H1 (cell line): ENCODE data around the gene CAPZB. TPM values are rescaled to one million over a fixed set of nuclear protein-coding genes. Genes with fewer than 3 reads are reported as not detected.

Source experiments
- CTCF ChIA-PET: fragments of 300-600 bp; sonication (Branson Sonifier 250); formaldehyde crosslinking; loops from one replicate; lab custom pipeline; 2021; ENCODE audit not compliant: partially characterized antibody; lab: Charles Lee
- POLR2A ChIA-PET: fragments of 300-600 bp; sonication (Branson Sonifier 250); formaldehyde crosslinking; loops from one replicate; lab custom pipeline; 2021; ENCODE audit warnings: inconsistent platforms; ENCODE audit not compliant: partially characterized antibody; lab: Charles Lee
- DNase-seq, 2 experiments: peaks; one replicate each; pipeline versions ENCODE4 v3.0.0 to v3.0.0-alpha.2; 2010 to 2022; ENCODE audit warnings: low spot score in 2 of 2, low read depth in 1 of 2, mixed read lengths in 1 of 2
- FAIRE-seq: peaks from 2 replicates; lab custom pipeline; 2011; peaks lifted over from hg19 to GRCh38; lab: Jason Lieb, UNC
- H2AFZ ChIP-seq: 2 replicates; pipeline ENCODE4 v1.8.1; 2012; ENCODE audit warnings: low read length, inconsistent platforms
- H2AK5ac ChIP-seq: 2 replicates; pipeline ENCODE4 v1.6.1; 2013; ENCODE audit warnings: low read depth, low read length
- H2BK120ac ChIP-seq: replicated peaks from 2 replicates; pipeline ENCODE3; 2013; ENCODE audit warnings: low read depth, low read length, inconsistent platforms
- H2BK12ac ChIP-seq: 2 replicates; pipeline ENCODE4 v1.6.1; 2013; ENCODE audit warnings: low read depth, low read length
- H2BK15ac ChIP-seq: 2 replicates; pipeline ENCODE4 v1.6.1; 2013; ENCODE audit warnings: low read length
- H2BK20ac ChIP-seq: 2 replicates; pipeline ENCODE4 v1.6.1; 2013; ENCODE audit warnings: low read length
- H2BK5ac ChIP-seq: 2 replicates; pipeline ENCODE4 v1.6.1; 2013; ENCODE audit warnings: low read depth, low read length
- H3K14ac ChIP-seq: 2 replicates; pipeline ENCODE4 v1.6.1; 2013; ENCODE audit warnings: inconsistent platforms; ENCODE audit not compliant: insufficient read length
- H3K18ac ChIP-seq: 2 replicates; pipeline ENCODE4 v1.6.1; 2013; ENCODE audit warnings: low read length; ENCODE audit errors: extremely low read depth
- H3K23ac ChIP-seq: 2 replicates; pipeline ENCODE4 v1.6.1; 2013; ENCODE audit warnings: inconsistent platforms; ENCODE audit not compliant: insufficient read length
- H3K23me2 ChIP-seq: 2 replicates; pipeline ENCODE4 v1.6.1; 2013; ENCODE audit warnings: low read depth, low read length
- H3K27ac ChIP-seq: 2 replicates; pipeline ENCODE4 v1.6.1; 2011; ENCODE audit warnings: low read depth, low read length, inconsistent platforms
- H3K27me3 ChIP-seq, 4 experiments: replicated peaks in 1 of 4; 1 replicate in 1 of 4; 2 replicates in 3 of 4; pipeline versions ENCODE4 v1.6.1 to v1.8.1; 2011 to 2013; ENCODE audit warnings: low read length in 3 of 4, mild to moderate bottlenecking in 3 of 4, inconsistent platforms in 2 of 4, mixed read lengths in 2 of 4, moderate library complexity in 1 of 4; ENCODE audit not compliant: control insufficient read depth in 3 of 4, insufficient read depth in 3 of 4; ENCODE audit errors: extremely low read depth in 1 of 4
- H3K36me3 ChIP-seq, 4 experiments: 2 replicates each; pipeline versions ENCODE4 v1.6.1 to v1.8.1; 2011 to 2013; ENCODE audit warnings: mild to moderate bottlenecking in 4 of 4, low read length in 3 of 4, moderate library complexity in 2 of 4, control low read depth in 1 of 4, inconsistent platforms in 1 of 4; ENCODE audit not compliant: insufficient read depth in 4 of 4, control insufficient read depth in 2 of 4
- H3K4ac ChIP-seq: replicated peaks from 2 replicates; pipeline ENCODE3; 2013; ENCODE audit warnings: low read length, low read depth, mixed read lengths, inconsistent platforms; ENCODE audit not compliant: insufficient read length
- H3K4me1 ChIP-seq, 4 experiments: replicated peaks in 1 of 4; 1 replicate in 1 of 4; 2 replicates in 3 of 4; pipeline versions ENCODE4 v1.6.1 to v1.8.1; 2011 to 2013; ENCODE audit warnings: low read length in 3 of 4, inconsistent platforms in 2 of 4, mixed read lengths in 1 of 4; ENCODE audit not compliant: insufficient read depth in 4 of 4, control insufficient read depth in 3 of 4
- H3K4me2 ChIP-seq, 2 experiments: 2 replicates each; pipeline versions ENCODE4 v1.6.1 to v1.8.1; 2011 to 2013; ENCODE audit warnings: low read depth in 2 of 2, low read length in 2 of 2, control low read depth in 1 of 2, inconsistent platforms in 1 of 2, mild to moderate bottlenecking in 1 of 2; ENCODE audit not compliant: insufficient read depth in 1 of 2
- H3K4me3 ChIP-seq, 4 experiments: fragments of 200-600, 300-600 bp in 1 of 4; sonication (generic), shearing (Covaris generic), sonication (Bioruptor Twin) in 1 of 4; 2 replicates each; pipeline versions ENCODE4 v1.5.1 to v1.8.1; 2011 to 2016; ENCODE audit warnings: low read length in 4 of 4, low read depth in 3 of 4, control low read depth in 2 of 4, inconsistent platforms in 2 of 4, mild to moderate bottlenecking in 2 of 4, mixed read lengths in 1 of 4, moderate library complexity in 1 of 4; ENCODE audit not compliant: insufficient read depth in 2 of 4; ENCODE audit errors: extremely low read depth in 1 of 4
- H3K56ac ChIP-seq: replicated peaks from 2 replicates; pipeline ENCODE3; 2013; ENCODE audit warnings: low read depth, mild to moderate bottlenecking, mixed read lengths, low read length, inconsistent platforms; ENCODE audit not compliant: insufficient read length
- H3K79me1 ChIP-seq: 2 replicates; pipeline ENCODE4 v1.6.1; 2013; ENCODE audit warnings: low read depth, low read length, control low read depth
- H3K79me2 ChIP-seq, 2 experiments: 2 replicates each; pipeline versions ENCODE4 v1.6.1 to v1.8.1; 2012 to 2013; ENCODE audit warnings: low read length in 2 of 2, mild to moderate bottlenecking in 2 of 2, inconsistent platforms in 1 of 2; ENCODE audit not compliant: insufficient read depth in 2 of 2, control insufficient read depth in 1 of 2
- H3K9ac ChIP-seq, 4 experiments: replicated peaks in 1 of 4; 1 replicate in 1 of 4; 2 replicates in 3 of 4; pipeline versions ENCODE4 v1.6.1 to v1.8.1; 2011 to 2013; ENCODE audit warnings: low read depth in 3 of 4, low read length in 3 of 4, control low read depth in 2 of 4, mild to moderate bottlenecking in 2 of 4, moderate library complexity in 2 of 4, inconsistent platforms in 1 of 4; ENCODE audit errors: extremely low read depth in 1 of 4
- H3K9me3 ChIP-seq, 2 experiments: 2 replicates each; pipeline versions ENCODE4 v1.6.1 to v1.8.1; 2012 to 2013; ENCODE audit warnings: mild to moderate bottlenecking in 2 of 2, moderate library complexity in 2 of 2, control low read depth in 1 of 2, inconsistent platforms in 1 of 2, low read depth in 1 of 2, low read length in 1 of 2, mixed read lengths in 1 of 2; ENCODE audit not compliant: insufficient read depth in 2 of 2
- H4K20me1 ChIP-seq, 2 experiments: replicated peaks in 1 of 2; 2 replicates each; pipeline versions ENCODE3 to v1.8.1; 2011 to 2013; ENCODE audit warnings: inconsistent platforms in 2 of 2, low read length in 2 of 2, mild to moderate bottlenecking in 1 of 2; ENCODE audit not compliant: insufficient read depth in 2 of 2, control insufficient read depth in 1 of 2
- H4K5ac ChIP-seq: 2 replicates; pipeline ENCODE4 v1.6.1; 2013; ENCODE audit warnings: low read length, low read depth, mixed read lengths, inconsistent platforms; ENCODE audit not compliant: insufficient read length
- H4K8ac ChIP-seq: 2 replicates; pipeline ENCODE4 v1.8.0; 2013; ENCODE audit warnings: mild to moderate bottlenecking, moderate library complexity, low read length, inconsistent platforms; ENCODE audit not compliant: insufficient read depth; ENCODE audit errors: extremely low read depth
- H4K91ac ChIP-seq: replicated peaks from 2 replicates; pipeline ENCODE3; 2013; ENCODE audit warnings: low read length, mixed read lengths, inconsistent platforms; ENCODE audit not compliant: insufficient read length
- GABPA ChIP-seq: IDR thresholded peaks from 2 replicates; pipeline ENCODE4 v1.6.1; 2011; ENCODE audit warnings: mild to moderate bottlenecking, low read length, moderate library complexity, borderline replicate concordance; ENCODE audit not compliant: insufficient read depth
- GTF2F1 ChIP-seq: IDR thresholded peaks from 2 replicates; pipeline ENCODE4 v1.6.1; 2012; ENCODE audit warnings: low read depth, low read length, improper control_type of control experiment, borderline replicate concordance
- MAX ChIP-seq: IDR thresholded peaks from 2 replicates; pipeline ENCODE4 v1.6.1; 2012; ENCODE audit warnings: inconsistent platforms
- NANOG ChIP-seq: IDR thresholded peaks from 2 replicates; pipeline ENCODE4 v1.6.1; 2011; ENCODE audit warnings: low read length, low read depth, mild to moderate bottlenecking, inconsistent platforms; ENCODE audit not compliant: insufficient read depth, poor library complexity, severe bottlenecking
- RFX5 ChIP-seq: IDR thresholded peaks from 2 replicates; pipeline ENCODE4 v1.6.1; 2011; ENCODE audit warnings: low read depth, low read length, improper control_type of control experiment, borderline replicate concordance
- RXRA ChIP-seq: IDR thresholded peaks from 2 replicates; pipeline ENCODE4 v1.6.1; 2011; ENCODE audit warnings: low read depth, mild to moderate bottlenecking, low read length, moderate library complexity; ENCODE audit not compliant: insufficient read depth
- SIN3A ChIP-seq, 2 experiments: IDR thresholded peaks in 1 of 2; conservative IDR thresholded peaks in 1 of 2; 2 replicates each; pipeline ENCODE4 v1.6.1; 2011 to 2012; ENCODE audit warnings: low read length in 2 of 2, improper control_type of control experiment in 1 of 2, low read depth in 1 of 2, mild to moderate bottlenecking in 1 of 2
- SP1 ChIP-seq: IDR thresholded peaks from 2 replicates; pipeline ENCODE4 v1.6.1; 2011; ENCODE audit warnings: low read depth, low read length
- SP4 ChIP-seq: IDR thresholded peaks from 2 replicates; pipeline ENCODE4 v1.6.1; 2012; ENCODE audit warnings: low read length, inconsistent platforms
- SRF ChIP-seq: IDR thresholded peaks from 2 replicates; pipeline ENCODE4 v1.6.1; 2011; ENCODE audit warnings: mild to moderate bottlenecking, low read depth, low read length, moderate library complexity
- WGBS, 2 experiments: shearing (Covaris generic) in 1 of 2; methylation state at CpG; one replicate each; pipeline versions ENCODE4 v1.1.6 to v1.1.7; 2013 to 2015; ENCODE audit warnings: low lambda C conversion rate in 2 of 2, mixed read lengths in 2 of 2, inconsistent platforms in 1 of 2, low coverage in 1 of 2, missing lambda C conversion rate in 1 of 2; ENCODE audit not compliant: insufficient replicate concordance in 2 of 2, insufficient coverage in 1 of 2, insufficient read length in 1 of 2; ENCODE audit errors: extremely low coverage in 1 of 2, missing lambda C conversion rate in 1 of 2; 5-methylcytosine and 5-hydroxymethylcytosine counted together
- polyA plus RNA-seq, 7 experiments: library from polyadenylated mRNA; depleted of rRNA in 3 of 7; stranded (reverse) in 5 of 7; unstranded in 2 of 7; fragments of >200 nt in 5 of 7; fragments of 200-250 nt in 2 of 7; gene quantifications; 1 replicate in 5 of 7; 2 replicates in 1 of 7; 4 replicates in 1 of 7; pipeline versions ENCODE4 v1.2.1 to v1.2.3, GENCODE V29; 2011 to 2013; ENCODE audit warnings: missing spikeins in 2 of 7, mixed read lengths in 2 of 7
- total RNA-seq: library from RNA; stranded (reverse); fragmentation: NEBNext Ultra II Directional; extraction: Animal tissue kit (Norgen Biotek cat#: 25700); gene quantifications from 2 replicates; pipeline ENCODE4 v1.2.1, GENCODE V29; 2021

The CAPZB gene
- total and polyA plus RNA-seq, 2 of the 8 experiments (the other 6 are each of a cell fraction or from before 2014, with no cell fraction given): 162 to 371 TPM

- no peaks in the 10 kb centered on the region for H3K9me3 ChIP-seq
- H4K91ac ChIP-seq: no peak overlapping the region
- no peak overlapping the region for H2AFZ ChIP-seq
- H3K4me1 ChIP-seq: no peaks in the 10 kb centered on the region; a peak in 1 of 7 replicates
- no peaks in the 10 kb centered on the region for H3K79me2 ChIP-seq
- H3K56ac ChIP-seq: no peak overlapping the region
- ChIA-PET POLR2A (no interaction called here), CTCF (interaction anchor here (0.6 kb wide), 1 partner anchor 1849 kb away, joined by 3 read pairs; no protein-coding TSS in a partner anchor)
- H3K4ac ChIP-seq: no peak overlapping the region
- H2BK12ac ChIP-seq: no peak overlapping the region
- H3K27ac ChIP-seq: no peak overlapping the region
- no peak for DNase-seq
- no peak overlapping the region for H2BK5ac ChIP-seq
- H3K14ac ChIP-seq: no peak overlapping the region
- FAIRE-seq: no peak
- no peak overlapping the region for H2BK120ac ChIP-seq
- H2BK20ac ChIP-seq: no peak overlapping the region
- H2AK5ac ChIP-seq: no peak overlapping the region
- no peak overlapping the region for H4K5ac ChIP-seq
- no peaks in the 10 kb centered on the region for H3K23me2 ChIP-seq
- H2BK15ac ChIP-seq: no peak overlapping the region
- H3K18ac ChIP-seq: no peak overlapping the region
- H3K36me3 ChIP-seq: no peaks in the 10 kb centered on the region
- H3K23ac ChIP-seq: no peak overlapping the region
- H3K79me1 ChIP-seq: no peaks in the 10 kb centered on the region
- no peak overlapping the region for H3K4me2 ChIP-seq
- H3K27me3 ChIP-seq: no peaks in the 10 kb centered on the region; a peak in 1 of 7 replicates
- H3K4me3 ChIP-seq: no peak overlapping the region
- no peak overlapping the region for H3K9ac ChIP-seq
- no peak overlapping the region for H4K8ac ChIP-seq
- no peak for TF ChIP-seq SP1
- TF ChIP-seq RXRA: no peak
- no peak for TF ChIP-seq SRF
- no peak for TF ChIP-seq RFX5
- TF ChIP-seq SIN3A (conservative IDR thresholded peaks at IDR 0.05 in 1 of 2, IDR thresholded peaks at IDR 0.05 in 1 of 2; ENCODE audit: low read depth in 1 of 2, low read length in 2 of 2): no peak
- TF ChIP-seq GTF2F1: no peak
- no peak for TF ChIP-seq SP4
- TF ChIP-seq MAX: no peak
- TF ChIP-seq GABPA: no peak
- no peak for TF ChIP-seq NANOG
- H4K20me1 ChIP-seq: no peaks in the 10 kb centered on the region
- 94% methylated on average over 7 of the region's 7 CpGs; no CpG with 5 or more reads in 1 of the 2 experiments for WGBS, 2 experiments
Observed at GRCh38 chr1:19529664-19530063, 44.3 kb upstream of the CAPZB start.
